Measurements from ENCODE around the gene NR2E3. TPM values are rescaled to one million over a fixed set of nuclear protein-coding genes. Genes with fewer than 3 reads are reported as not detected.

The NR2E3 gene
- total RNA-seq = 0.29 TPM in 1 of 2 replicates, not detected in the other

DNA sequence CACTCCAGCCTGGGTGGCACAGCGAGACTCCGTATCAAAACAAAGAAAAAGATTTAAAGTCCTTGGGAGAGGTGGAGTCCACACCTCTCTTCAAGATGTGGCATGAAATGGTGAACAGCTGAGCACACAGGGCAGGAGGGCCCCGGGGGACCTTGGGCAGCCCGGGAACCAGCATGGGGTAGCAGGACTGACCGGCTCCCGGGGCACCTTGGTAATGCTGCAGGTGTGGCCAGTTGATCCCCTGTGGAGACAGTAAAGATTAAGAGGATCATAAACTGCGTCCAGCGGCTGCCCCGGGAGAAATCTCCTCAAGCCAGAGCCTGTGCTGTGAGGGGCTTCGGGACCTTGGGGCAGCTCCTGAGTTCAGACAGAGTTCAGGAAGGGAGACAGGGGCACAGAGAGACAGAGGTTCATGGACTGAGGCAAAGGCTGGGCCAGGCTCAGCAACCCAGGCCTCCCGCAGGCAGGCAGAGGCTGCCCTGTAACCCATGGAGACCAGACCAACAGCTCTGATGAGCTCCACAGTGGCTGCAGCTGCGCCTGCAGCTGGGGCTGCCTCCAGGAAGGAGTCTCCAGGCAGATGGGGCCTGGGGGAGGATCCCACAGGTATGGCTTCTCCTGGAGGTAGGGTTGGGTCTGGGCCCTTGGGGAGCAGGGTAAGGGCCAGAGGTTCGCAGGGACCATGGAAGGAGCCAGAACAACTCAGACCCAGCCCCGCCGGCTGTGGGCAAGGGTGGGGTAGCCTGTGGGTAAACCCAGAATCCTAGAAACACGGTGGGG, at the start of gene NR2E3:
Gene NR2E3, plus strand, starts transcription at position 299 of the 780 bp plus-strand sequence. Its CDS starts 190 bp downstream, at position 489.

Data from smooth muscle cell of trachea (primary cell).